CD8-positive, alpha-beta memory T cell (primary cell): ENCODE data around the gene ADD1. TPM values are rescaled to one million over a fixed set of nuclear protein-coding genes. Genes with fewer than 3 reads are reported as not detected.
"Not testable (repeated sequence)": the region's sequence is repeated elsewhere in the genome, so short reads cannot be mapped to it uniquely, and the experiment has no call there.

Source experiments
- CTCF ChIA-PET: fragments of 350-600 bp; sonication (Branson Sonifier 250); formaldehyde crosslinking; loops from one replicate; lab custom pipeline; 2021; ENCODE audit warnings: antibody characterized with exemption; lab: Charles Lee
- POLR2A ChIA-PET: fragments of 350-600 bp; sonication (Branson Sonifier 250); formaldehyde crosslinking; loops from one replicate; lab custom pipeline; 2021; ENCODE audit warnings: antibody characterized with exemption; lab: Charles Lee
- DNase-seq, 5 donors: peaks; one replicate each; pipeline versions ENCODE4 v3.0.0 to v3.0.0-alpha.2; 2020 to 2022; ENCODE audit warnings: mixed read lengths in 1 of 5
- H3K27ac ChIP-seq: one replicate; pipeline ENCODE4 v1.7.0; 2013; ENCODE audit warnings: low read depth, mild to moderate bottlenecking, low read length, moderate library complexity
- H3K27me3 ChIP-seq: 2 replicates; pipeline ENCODE4 v1.7.0; 2013; ENCODE audit warnings: low read length, mild to moderate bottlenecking; ENCODE audit not compliant: insufficient read depth, poor library complexity, severe bottlenecking
- H3K36me3 ChIP-seq: 2 replicates; pipeline ENCODE4 v1.7.0; 2013; ENCODE audit warnings: mild to moderate bottlenecking, low read length, moderate library complexity; ENCODE audit not compliant: insufficient read depth
- H3K4me1 ChIP-seq: 2 replicates; pipeline ENCODE4 v1.7.0; 2013; ENCODE audit warnings: mild to moderate bottlenecking, low read length, moderate library complexity; ENCODE audit not compliant: insufficient read depth
- H3K4me3 ChIP-seq: 2 replicates; pipeline ENCODE4 v1.7.0; 2013; ENCODE audit warnings: mild to moderate bottlenecking, low read length
- H3K9me3 ChIP-seq: 2 replicates; pipeline ENCODE4 v1.7.0; 2013; ENCODE audit warnings: mild to moderate bottlenecking, low read length
- H3K27ac Mint-ChIP-seq, 8 donors: one replicate each; pipeline ENCODE4 v1.8.0; 2020 to 2021; ENCODE audit warnings: mixed read lengths in 8 of 8, mild to moderate bottlenecking in 6 of 8, inconsistent platforms in 3 of 8, moderate library complexity in 3 of 8
- H3K27me3 Mint-ChIP-seq, 2 donors: one replicate each; pipeline ENCODE4 v1.8.0; 2020 to 2021; ENCODE audit warnings: mixed read lengths in 2 of 2, mild to moderate bottlenecking in 1 of 2, moderate library complexity in 1 of 2
- H3K36me3 Mint-ChIP-seq, 3 donors: one replicate each; pipeline ENCODE4 v1.8.0; 2020 to 2021; ENCODE audit warnings: mixed read lengths in 3 of 3, inconsistent platforms in 1 of 3, mild to moderate bottlenecking in 1 of 3
- H3K4me1 Mint-ChIP-seq, 3 donors: one replicate each; pipeline ENCODE4 v1.8.0; 2020 to 2021; ENCODE audit warnings: mixed read lengths in 3 of 3, inconsistent platforms in 1 of 3, mild to moderate bottlenecking in 1 of 3
- H3K4me3 Mint-ChIP-seq, 7 donors: one replicate each; pipeline ENCODE4 v1.8.0; 2020 to 2021; ENCODE audit warnings: mixed read lengths in 7 of 7, mild to moderate bottlenecking in 6 of 7, moderate library complexity in 4 of 7, inconsistent platforms in 2 of 7
- H3K9me3 Mint-ChIP-seq, 5 donors: one replicate each; pipeline ENCODE4 v1.8.0; 2020 to 2022; ENCODE audit warnings: mixed read lengths in 5 of 5, mild to moderate bottlenecking in 3 of 5, moderate library complexity in 2 of 5, inconsistent platforms in 1 of 5
- polyA plus RNA-seq: library from polyadenylated mRNA; unstranded; fragments of 300-500 nt; fragmentation: Illumina TruSeq; gene quantifications from one replicate; pipeline ENCODE4 v1.2.3, GENCODE V29; 2021
- total RNA-seq, 2 experiments: library from RNA; stranded (reverse); gene quantifications; one replicate each; pipeline ENCODE4 v1.2.3, GENCODE V29; 2021

The ADD1 gene
- total and polyA plus RNA-seq, 3 experiments from 2014 or later = 185 to 217 (median 192) TPM

DNA sequence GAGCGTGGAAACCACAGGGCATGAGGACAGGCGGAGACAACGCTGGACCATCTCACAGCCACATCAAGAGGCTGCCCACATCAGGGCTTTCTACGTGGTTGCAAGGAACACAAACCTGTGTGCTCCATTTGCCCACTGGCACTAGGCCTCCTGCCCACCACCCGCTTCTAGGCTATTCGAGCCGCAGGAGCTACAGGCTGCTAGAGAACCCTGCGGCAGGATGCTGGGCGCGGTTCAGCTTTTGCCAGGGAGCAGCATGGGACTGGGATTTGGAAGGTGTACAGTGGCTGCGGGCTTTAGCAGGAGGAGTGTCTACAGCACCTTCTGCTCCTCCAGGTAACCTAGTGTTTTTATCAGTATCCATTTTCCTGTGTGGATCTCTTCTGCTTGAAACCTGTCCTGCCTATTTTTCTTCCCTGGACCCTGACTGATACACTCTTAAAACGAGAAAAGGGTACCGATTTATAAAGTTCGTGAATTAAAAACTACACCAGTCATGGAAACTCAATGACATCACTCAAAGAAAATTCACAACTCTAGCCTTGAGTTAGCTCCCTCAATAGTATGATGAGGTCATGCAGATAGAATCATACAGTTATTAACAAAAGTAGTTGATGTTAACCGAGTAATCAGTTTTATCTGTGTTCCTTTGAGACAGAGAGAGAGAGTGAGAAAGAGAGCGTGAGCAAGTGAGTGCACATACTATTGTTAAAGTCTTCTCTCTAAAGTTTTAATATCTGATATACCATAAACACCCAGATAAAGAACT, 106.8 kb downstream of the ADD1 start:
- Histone ChIP-seq H3K9me3 (no peaks in the 10 kb centered on the region), H3K36me3 (peaks cover 61% of the 10 kb centered on the region), H3K27me3 (no peaks in the 10 kb centered on the region), H3K4me1 (peaks cover 5% of the 10 kb centered on the region), H3K27ac (no peak overlapping the region), H3K4me3 (no peak overlapping the region)
- no peak for DNase-seq
- H3K27me3 Mint-ChIP-seq = peaks cover 0 to 2% of the 10 kb centered on the region in 2 donors
- peaks cover 0 to 91% (median 31%) of the 10 kb centered on the region in 3 donors for H3K36me3 Mint-ChIP-seq
- H3K9me3 Mint-ChIP-seq = no peaks in the 10 kb centered on the region
- no peak overlapping the region for H3K4me3 Mint-ChIP-seq
- ChIA-PET CTCF (interaction anchor here (1.3 to 3.5 kb wide), 2 partner anchors 11 to 15 kb away, joined by 3 to 14 read pairs; no protein-coding TSS in a partner anchor), POLR2A (no interaction called here)
- peaks cover 8 to 13% (median 11%) of the 10 kb centered on the region in 3 donors for H3K4me1 Mint-ChIP-seq
- H3K27ac Mint-ChIP-seq = peak overlapping the region in 2 of 8 donors; percentile 61 to 75

DNA sequence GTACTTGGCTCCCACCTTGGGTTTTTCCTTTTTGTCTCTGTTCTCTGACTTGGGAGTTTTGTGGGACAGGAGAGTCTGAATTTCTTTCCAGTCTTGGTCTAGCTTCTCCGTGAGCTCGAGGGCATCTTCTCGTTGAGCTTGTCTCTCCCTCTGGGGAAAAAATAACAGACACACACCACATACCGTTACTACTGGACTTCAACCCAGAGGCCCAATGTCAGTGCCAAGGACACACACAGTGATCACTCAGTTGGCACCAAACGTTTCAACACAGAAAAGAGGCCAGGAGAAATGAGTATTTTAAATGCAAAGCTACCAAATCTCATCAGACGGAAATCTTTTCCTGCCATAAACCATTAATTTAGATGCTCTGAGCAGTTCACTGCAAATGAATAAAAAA, 109.9 kb downstream of the ADD1 start:
- Histone ChIP-seq H3K27ac (no peak overlapping the region), H3K9me3 (no peaks in the 10 kb centered on the region), H3K27me3 (no peaks in the 10 kb centered on the region), H3K36me3 (peaks cover 61% of the 10 kb centered on the region), H3K4me3 (no peak overlapping the region), H3K4me1 (peaks cover 5% of the 10 kb centered on the region)
- Mint-ChIP-seq H3K27me3 (no peaks in the 10 kb centered on the region), H3K9me3 (no peaks in the 10 kb centered on the region), H3K36me3 (peaks cover 4 to 93% (median 34%) of the 10 kb centered on the region in 3 donors), H3K4me1 (peaks cover 17 to 37% (median 35%) of the 10 kb centered on the region in 3 donors), H3K4me3 (no peak overlapping the region), H3K27ac (peak overlapping the region in 6 of 8 donors; percentile 0 to 96 (median 71))
- DNase-seq = no peak
- POLR2A ChIA-PET = interaction anchor here (0.6 to 1.8 kb wide), 4 partner anchors 8 to 18 kb away, joined by 3 to 7 read pairs (median 3); no protein-coding TSS in a partner anchor
- CTCF ChIA-PET = interaction anchor here (1.0 to 2.4 kb wide), 5 partner anchors 9 to 190 kb away, joined by 4 to 14 read pairs (median 13); partner anchors contain the start of genes GRK4 and NOP14

DNA sequence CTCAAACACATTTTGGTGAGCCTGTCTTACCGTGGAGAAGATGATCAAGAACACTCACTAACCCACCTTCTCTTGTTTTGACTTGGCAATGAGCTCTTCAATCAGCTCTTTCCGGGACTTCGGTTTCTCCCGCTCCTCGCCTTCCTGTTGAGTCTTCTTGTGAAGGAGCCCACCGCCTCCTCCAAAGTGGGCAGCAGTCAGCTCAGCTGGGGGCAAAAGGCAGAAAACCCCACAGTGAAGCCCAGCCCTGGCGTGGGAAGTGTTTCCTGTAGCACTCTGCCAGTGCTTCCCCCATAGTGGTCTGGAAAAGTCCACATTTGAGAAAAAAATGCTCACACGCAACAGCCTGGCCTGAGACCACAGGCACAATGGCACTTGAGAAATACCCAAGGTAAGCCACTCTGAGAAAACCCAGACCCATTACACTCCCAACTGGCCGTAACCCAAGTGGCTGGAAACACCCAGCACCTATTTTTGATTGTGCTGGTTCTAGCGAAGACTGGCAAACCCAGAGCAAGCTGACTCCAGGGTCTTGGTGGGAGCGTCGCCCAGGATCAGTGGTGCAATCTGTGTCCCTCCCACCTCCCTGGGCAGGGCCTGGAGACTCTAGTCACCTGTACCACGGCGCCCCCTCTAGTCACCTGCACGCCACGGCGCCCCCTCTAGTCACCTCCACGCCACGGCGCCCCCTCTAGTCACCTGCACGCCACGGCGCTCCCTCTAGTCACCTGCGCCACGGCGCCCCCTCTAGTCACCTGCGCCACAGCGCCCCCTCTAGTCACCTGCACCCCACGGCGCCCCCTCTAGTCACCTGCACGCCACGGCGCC, 110.9 kb downstream of the ADD1 start:
- peaks cover 5% of the 10 kb centered on the region for H3K4me1 ChIP-seq
- H3K4me3 Mint-ChIP-seq = peak overlapping the region in 3 of 7 donors; percentile 4 to 28 (median 23)
- H3K9me3 ChIP-seq = no peaks in the 10 kb centered on the region
- no peaks in the 10 kb centered on the region for H3K27me3 Mint-ChIP-seq
- peaks cover 23 to 46% (median 45%) of the 10 kb centered on the region in 3 donors for H3K4me1 Mint-ChIP-seq
- POLR2A ChIA-PET = interaction anchor here (0.7 to 1.8 kb wide), 3 partner anchors 8 to 69 kb away, joined by 3 to 7 read pairs (median 3); no protein-coding TSS in a partner anchor
- peaks cover 60% of the 10 kb centered on the region for H3K36me3 ChIP-seq
- no peak overlapping the region for H3K4me3 ChIP-seq
- H3K27ac ChIP-seq = no peak overlapping the region
- no peaks in the 10 kb centered on the region for H3K27me3 ChIP-seq
- CTCF ChIA-PET = interaction anchor here (0.6 to 2.4 kb wide), 8 partner anchors 8 to 191 kb away, joined by 3 to 14 read pairs (median 8); partner anchors contain the start of genes GRK4 and NOP14
- peak in 4 of 5 donors; percentile 43 to 68 (median 51) for DNase-seq
- no peaks in the 10 kb centered on the region for H3K9me3 Mint-ChIP-seq
- H3K36me3 Mint-ChIP-seq = peaks cover 4 to 90% (median 38%) of the 10 kb centered on the region in 3 donors
- H3K27ac Mint-ChIP-seq = peak overlapping the region; percentile 85 to 96 (median 92)

DNA sequence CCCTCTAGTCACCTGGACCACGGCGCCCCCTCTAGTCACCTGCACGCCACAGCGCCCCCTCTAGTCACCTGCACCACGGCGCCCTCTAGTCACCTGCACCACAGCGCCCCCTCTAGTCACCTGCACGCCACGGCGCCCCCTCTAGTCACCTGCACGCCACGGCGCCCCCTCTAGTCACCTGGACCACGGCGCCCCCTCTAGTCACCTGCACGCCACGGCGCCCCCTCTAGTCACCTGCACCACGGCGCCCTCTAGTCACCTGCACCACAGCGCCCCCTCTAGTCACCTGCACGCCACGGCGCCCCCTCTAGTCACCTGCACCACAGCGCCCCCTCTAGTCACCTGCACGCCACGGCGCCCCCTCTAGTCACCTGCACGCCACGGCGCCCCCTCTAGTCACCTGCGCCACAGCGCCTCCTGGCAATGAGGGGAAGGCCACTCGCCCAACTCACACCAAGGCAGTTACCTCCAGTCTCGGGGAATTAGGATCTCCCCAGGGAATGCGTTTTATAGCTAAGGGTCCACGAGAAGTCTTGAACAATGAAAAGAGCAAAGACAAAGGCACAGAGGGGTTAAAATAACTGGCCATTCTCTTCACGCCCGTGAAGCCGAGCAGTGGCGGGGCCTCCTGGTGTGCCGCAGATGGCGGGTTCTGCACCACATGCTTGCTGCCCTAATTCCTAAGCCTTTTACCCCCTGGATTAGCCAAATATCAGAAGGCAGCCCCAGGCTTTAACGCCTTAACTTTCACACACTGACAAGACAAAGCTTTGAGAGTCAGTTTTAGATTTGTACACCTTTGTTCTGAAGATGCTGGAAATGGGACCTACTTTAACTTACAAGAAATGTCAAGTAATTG, 111.8 kb downstream of the ADD1 start:
- H3K9me3 ChIP-seq, H3K9me3 Mint-ChIP-seq, H3K27me3 ChIP-seq, DNase-seq, H3K27me3 Mint-ChIP-seq, H3K27ac ChIP-seq, H3K4me3 ChIP-seq, H3K4me3 Mint-ChIP-seq: not testable (repeated sequence)
- H3K27ac Mint-ChIP-seq = peak overlapping the region in 6 of 8 donors; percentile 32 to 96 (median 89)
- Histone ChIP-seq H3K4me1 (peaks cover 11% of the 10 kb centered on the region), H3K36me3 (peaks cover 53% of the 10 kb centered on the region)
- peaks cover 26 to 54% (median 53%) of the 10 kb centered on the region in 3 donors for H3K4me1 Mint-ChIP-seq
- CTCF ChIA-PET = interaction anchor here (0.8 to 2.4 kb wide), 5 partner anchors 13 to 192 kb away, joined by 3 to 14 read pairs (median 4); no protein-coding TSS in a partner anchor
- POLR2A ChIA-PET = interaction anchor here (0.7 kb wide), 1 partner anchor 10 kb away, joined by 3 read pairs; no protein-coding TSS in a partner anchor
- peaks cover 4 to 86% (median 36%) of the 10 kb centered on the region in 3 donors for H3K36me3 Mint-ChIP-seq

DNA sequence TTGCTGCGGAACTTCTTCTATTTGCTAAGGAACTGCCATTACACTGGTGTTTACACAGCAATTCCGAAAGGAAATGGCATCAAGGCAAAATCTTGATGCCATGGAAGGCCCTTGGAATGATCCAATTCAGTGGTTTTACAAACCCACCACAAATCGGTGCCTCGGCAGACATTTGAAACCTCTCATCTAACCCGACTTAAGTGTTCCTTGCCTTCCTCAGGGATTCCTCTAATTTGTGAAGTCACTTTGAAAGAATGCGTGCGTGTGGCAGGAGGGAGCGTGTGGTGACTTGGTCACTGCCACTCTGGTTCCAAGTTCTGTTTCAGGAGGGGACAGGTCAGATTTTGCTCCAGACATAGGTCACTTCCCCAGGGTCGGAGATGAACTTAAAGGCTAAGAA, 114.8 kb downstream of the ADD1 start:
- H3K36me3 Mint-ChIP-seq = peaks cover 4 to 63% (median 21%) of the 10 kb centered on the region in 3 donors
- peak overlapping the region in 6 of 8 donors; percentile 4 to 76 (median 33) for H3K27ac Mint-ChIP-seq
- Histone ChIP-seq H3K36me3 (peaks cover 37% of the 10 kb centered on the region), H3K27ac (no peak overlapping the region), H3K27me3 (no peaks in the 10 kb centered on the region), H3K4me1 (peaks cover 24% of the 10 kb centered on the region), H3K4me3 (no peak overlapping the region), H3K9me3 (no peaks in the 10 kb centered on the region)
- H3K9me3 Mint-ChIP-seq = no peaks in the 10 kb centered on the region
- H3K27me3 Mint-ChIP-seq = no peaks in the 10 kb centered on the region
- no peak for DNase-seq
- H3K4me3 Mint-ChIP-seq = peak overlapping the region in 1 of 7 donors; percentile 61
- peaks cover 38 to 69% (median 67%) of the 10 kb centered on the region in 3 donors for H3K4me1 Mint-ChIP-seq
- ChIA-PET CTCF (no interaction called here), POLR2A (no interaction called here)

DNA sequence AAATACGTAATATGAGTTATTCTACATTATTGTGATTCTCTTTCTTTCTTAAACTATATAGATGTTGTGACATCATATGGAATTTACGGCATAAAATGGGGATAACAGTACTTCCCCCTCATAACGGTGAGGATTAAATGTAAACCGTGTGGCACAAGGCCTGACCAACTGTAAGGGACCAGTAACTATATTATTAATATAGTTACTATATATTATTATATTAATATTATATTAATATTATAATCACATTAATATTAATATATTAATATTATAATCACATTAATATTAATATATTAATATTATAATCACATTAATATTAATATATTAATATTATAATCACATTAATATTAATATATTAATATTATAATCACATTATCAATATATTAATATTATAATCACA, 116.8 kb downstream of the ADD1 start:
- H3K36me3 ChIP-seq = peaks cover 27% of the 10 kb centered on the region
- peaks cover 27% of the 10 kb centered on the region for H3K4me1 ChIP-seq
- H3K27me3 ChIP-seq, H3K27ac ChIP-seq, H3K9me3 ChIP-seq, H3K4me3 ChIP-seq, DNase-seq, H3K9me3 Mint-ChIP-seq, POLR2A ChIA-PET, H3K27me3 Mint-ChIP-seq: not testable (repeated sequence)
- H3K27ac Mint-ChIP-seq = peak overlapping the region in 3 of 8 donors; percentile 40 to 69 (median 40)
- CTCF ChIA-PET = interaction anchor here (1.4 to 1.7 kb wide), 2 partner anchors 13 to 198 kb away, joined by 3 to 4 read pairs; no protein-coding TSS in a partner anchor
- peaks cover 36 to 64% (median 62%) of the 10 kb centered on the region in 3 donors for H3K4me1 Mint-ChIP-seq
- H3K4me3 Mint-ChIP-seq = peak overlapping the region in 3 of 7 donors; percentile 15 to 63 (median 53)
- peaks cover 4 to 48% (median 20%) of the 10 kb centered on the region in 3 donors for H3K36me3 Mint-ChIP-seq
